H54 (cell line): ENCODE results near the gene NCAPG2.
"Not testable (repeated sequence)": the region's sequence is repeated elsewhere in the genome, so short reads cannot be mapped to it uniquely, and the experiment has no call there.

ENCODE experiments used
- DNase-seq: peaks from one replicate; pipeline ENCODE4 v3.0.0; 2011; ENCODE audit warnings: low spot score, mixed read lengths; ENCODE audit not compliant: insufficient read length
- FAIRE-seq: peaks from 3 replicates; lab custom pipeline; 2011; peaks lifted over from hg19 to GRCh38; lab: Jason Lieb, UNC
- POLR2A ChIP-seq: IDR thresholded peaks from 2 replicates; pipeline ENCODE4 v1.6.1; 2011; ENCODE audit warnings: low read depth, mild to moderate bottlenecking, low read length

Gene NCAPG2

GRCh38 chr7:158638001-158638400 lies 66.6 kb downstream of the NCAPG2 start:
- FAIRE-seq (no peak), DNase-seq (no peak)
- TF ChIP-seq POLR2A, result no peak

GRCh38 chr7:158633055-158633956 lies 71.3 kb downstream of the NCAPG2 start:
- TF ChIP-seq POLR2A, result no peak
- no peak for FAIRE-seq
- DNase-seq, result no peak

GRCh38 chr7:158631574-158632195 lies 72.9 kb downstream of the NCAPG2 start:
- no peak for DNase-seq
- no peak for FAIRE-seq
- no peak for TF ChIP-seq POLR2A

GRCh38 chr7:158626289-158626688 lies 78.3 kb downstream of the NCAPG2 start:
- not testable (repeated sequence) for FAIRE-seq, DNase-seq

GRCh38 chr7:158623241-158623640 lies 81.4 kb downstream of the NCAPG2 start:
- FAIRE-seq (no peak), DNase-seq (no peak)
- no peak for TF ChIP-seq POLR2A

- TF ChIP-seq POLR2A, result no peak
- DNase-seq (no peak), FAIRE-seq (no peak)
Observed at GRCh38 chr7:158620839-158621441, 83.7 kb downstream of the NCAPG2 start.

- TF ChIP-seq POLR2A, result no peak
- no peak for DNase-seq
- no peak for FAIRE-seq
Observed at GRCh38 chr7:158620418-158620817, 84.2 kb downstream of the NCAPG2 start.

GRCh38 chr7:158618745-158619140 lies 85.9 kb downstream of the NCAPG2 start:
- no peak for FAIRE-seq
- DNase-seq, result no peak
- no peak for TF ChIP-seq POLR2A

- DNase-seq (no peak), FAIRE-seq (no peak)
- no peak for TF ChIP-seq POLR2A
Observed at GRCh38 chr7:158617737-158618128, 86.9 kb downstream of the NCAPG2 start.

GRCh38 chr7:158616050-158616449 lies 88.6 kb downstream of the NCAPG2 start:
- DNase-seq (no peak), FAIRE-seq (no peak)
- TF ChIP-seq POLR2A, result no peak

GRCh38 chr7:158614700-158615099 lies 89.9 kb downstream of the NCAPG2 start:
- FAIRE-seq, result no peak
- no peak for TF ChIP-seq POLR2A
- DNase-seq, result no peak

GRCh38 chr7:158613481-158613880 lies 91.1 kb downstream of the NCAPG2 start:
- DNase-seq (no peak), FAIRE-seq (no peak)
- TF ChIP-seq POLR2A, result no peak

GRCh38 chr7:158612546-158612945 lies 92.1 kb downstream of the NCAPG2 start:
- DNase-seq (no peak), FAIRE-seq (no peak)
- TF ChIP-seq POLR2A, result no peak

- DNase-seq (no peak), FAIRE-seq (no peak)
- no peak for TF ChIP-seq POLR2A
Observed at GRCh38 chr7:158611541-158611940, 93.1 kb downstream of the NCAPG2 start.
